ENCODE results near the gene HEXA.
A peak's percentile ranks its signal among the peaks of the same experiment; 100 is the strongest.

HEXA gene

GRCh38 chr15:72372361-72372760, 3.5 kb downstream of the HEXA start:
- no peak for DNase-seq

GRCh38 chr15:72369964-72370363, 5.8 kb downstream of the HEXA start:
- no peak for DNase-seq

GRCh38 chr15:72368899-72369298, 6.9 kb downstream of the HEXA start:
- no peak for DNase-seq

- DNase-seq = no peak
Measured at GRCh38 chr15:72368325-72368724, 7.5 kb downstream of the HEXA start.

- no peak for DNase-seq
Measured at GRCh38 chr15:72365844-72366243, 10.0 kb downstream of the HEXA start.

GRCh38 chr15:72361176-72361575, 14.6 kb downstream of the HEXA start:
- DNase-seq = no peak

GRCh38 chr15:72358650-72359171, 17.1 kb downstream of the HEXA start:
- no peak for DNase-seq

- DNase-seq = no peak
Measured at GRCh38 chr15:72358121-72358520, 17.7 kb downstream of the HEXA start.

- DNase-seq = no peak
Measured at GRCh38 chr15:72354496-72354895, 21.3 kb downstream of the HEXA start.

GRCh38 chr15:72353266-72353665, 22.5 kb downstream of the HEXA start:
- no peak for DNase-seq

GRCh38 chr15:72345806-72346205, 30.0 kb downstream of the HEXA start:
- no peak for DNase-seq

GRCh38 chr15:72345280-72345679, 30.5 kb downstream of the HEXA start:
- DNase-seq = no peak

GRCh38 chr15:72344602-72345001, 31.2 kb downstream of the HEXA start:
- no peak for DNase-seq

GRCh38 chr15:72342385-72342784, 33.4 kb downstream of the HEXA start:
- DNase-seq = no peak

GRCh38 chr15:72341361-72341760, 34.5 kb downstream of the HEXA start:
- no peak for DNase-seq

GRCh38 chr15:72340366-72340765, 35.4 kb downstream of the HEXA start:
- no peak for DNase-seq

- DNase-seq = peak in 1 of 2 donors; percentile 53
Measured at GRCh38 chr15:72339777-72340177, 36.0 kb downstream of the HEXA start.

- DNase-seq = no peak
Measured at GRCh38 chr15:72338617-72339321, 37.0 kb downstream of the HEXA start.

GRCh38 chr15:72338148-72338547, 37.7 kb downstream of the HEXA start:
- no peak for DNase-seq

GRCh38 chr15:72334842-72335241, 41.0 kb downstream of the HEXA start:
- DNase-seq = no peak

GRCh38 chr15:72331021-72331420, 44.8 kb downstream of the HEXA start:
- no peak for DNase-seq

GRCh38 chr15:72323752-72324151, 52.1 kb downstream of the HEXA start:
- no peak for DNase-seq

- peak; percentile 59 to 60 for DNase-seq
Measured at GRCh38 chr15:72319985-72320671, 55.7 kb downstream of the HEXA start, which contains the start of gene CELF6. CELF6 (minus strand) TSS chr15:72320157; CDS start chr15:72319874, 283 bp downstream.

- peak in 1 of 2 donors; percentile 60 for DNase-seq
Measured at GRCh38 chr15:72319360-72319984, 56.3 kb downstream of the HEXA start.

Measured in hippocampal formation (tissue), 2 donors.